AG04449 (cell line): ENCODE measurements around the gene ZNF772.

ENCODE experiments used
- CTCF ChIA-PET: fragments of 350-600 bp; formaldehyde crosslinking; extraction: SDS; loops from one replicate; lab custom pipeline; 2021; ENCODE audit warnings: antibody characterized with exemption; lab: Yijun Ruan, JAX
- POLR2A ChIA-PET: fragments of 400-600, 350-600 bp; formaldehyde crosslinking; extraction: SDS; loops from one replicate; lab custom pipeline; 2020; ENCODE audit warnings: antibody characterized with exemption, inconsistent platforms; lab: Yijun Ruan, JAX
- DNase-seq: peaks from one replicate; pipeline ENCODE4 v3.0.0-alpha.2; 2010; ENCODE audit warnings: low read depth, low spot score
- H3K4me3 ChIP-seq: 2 replicates; pipeline ENCODE4 v1.5.1; 2011; ENCODE audit warnings: low read depth, mild to moderate bottlenecking, control low read depth, low read length
- TF ChIP-seq, protein P1 (sequence below): IDR thresholded peaks from one replicate; pipeline ENCODE4 v1.5.1; 2011; ENCODE audit warnings: mild to moderate bottlenecking, moderate library complexity, low read length, control low read depth, inconsistent platforms; ENCODE audit not compliant: insufficient read depth; ENCODE audit errors: missing control alignments

The ZNF772 gene

DNA sequence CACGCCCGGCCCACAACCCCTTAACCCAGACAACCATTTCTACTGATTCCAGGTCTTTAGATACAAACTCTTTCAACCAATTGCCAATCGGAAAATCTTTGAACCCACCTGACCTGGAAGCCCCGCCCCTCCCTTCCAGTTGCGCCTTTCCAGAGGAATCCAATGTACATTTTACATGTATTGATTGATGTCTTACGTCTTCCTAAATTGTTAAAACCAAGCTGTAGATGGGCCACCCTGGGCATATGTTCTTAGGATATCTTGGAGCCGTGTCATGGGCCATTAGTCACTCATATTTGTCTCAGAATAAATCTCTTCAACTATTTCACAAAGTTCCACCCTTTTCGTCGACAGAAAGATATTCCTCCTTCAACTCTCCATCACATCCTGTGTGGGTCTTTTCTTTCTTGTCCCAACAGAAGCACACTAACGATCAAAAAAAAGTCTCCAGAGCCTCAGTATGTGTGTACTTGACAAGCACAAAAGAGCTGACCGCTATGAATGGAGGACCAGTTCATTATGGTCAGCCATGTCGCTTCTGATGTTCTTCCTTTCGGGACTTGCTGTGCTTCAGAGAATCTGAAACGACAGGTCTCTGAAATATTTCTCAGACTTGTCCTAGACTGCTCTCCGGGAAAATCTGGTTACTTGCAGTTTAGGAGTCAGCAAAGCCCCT, 42.8 kb downstream of the ZNF772 start:
- ChIA-PET POLR2A (interaction anchor here (0.6 kb wide), 1 partner anchor 69 kb away, joined by 3 read pairs; no protein-coding TSS in a partner anchor), CTCF (no interaction called here)
- TF ChIP-seq, protein P1, sequence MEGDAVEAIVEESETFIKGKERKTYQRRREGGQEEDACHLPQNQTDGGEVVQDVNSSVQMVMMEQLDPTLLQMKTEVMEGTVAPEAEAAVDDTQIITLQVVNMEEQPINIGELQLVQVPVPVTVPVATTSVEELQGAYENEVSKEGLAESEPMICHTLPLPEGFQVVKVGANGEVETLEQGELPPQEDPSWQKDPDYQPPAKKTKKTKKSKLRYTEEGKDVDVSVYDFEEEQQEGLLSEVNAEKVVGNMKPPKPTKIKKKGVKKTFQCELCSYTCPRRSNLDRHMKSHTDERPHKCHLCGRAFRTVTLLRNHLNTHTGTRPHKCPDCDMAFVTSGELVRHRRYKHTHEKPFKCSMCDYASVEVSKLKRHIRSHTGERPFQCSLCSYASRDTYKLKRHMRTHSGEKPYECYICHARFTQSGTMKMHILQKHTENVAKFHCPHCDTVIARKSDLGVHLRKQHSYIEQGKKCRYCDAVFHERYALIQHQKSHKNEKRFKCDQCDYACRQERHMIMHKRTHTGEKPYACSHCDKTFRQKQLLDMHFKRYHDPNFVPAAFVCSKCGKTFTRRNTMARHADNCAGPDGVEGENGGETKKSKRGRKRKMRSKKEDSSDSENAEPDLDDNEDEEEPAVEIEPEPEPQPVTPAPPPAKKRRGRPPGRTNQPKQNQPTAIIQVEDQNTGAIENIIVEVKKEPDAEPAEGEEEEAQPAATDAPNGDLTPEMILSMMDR: no peak
- no peak for DNase-seq
- peak overlapping the region; percentile 90 for H3K4me3 ChIP-seq

DNA sequence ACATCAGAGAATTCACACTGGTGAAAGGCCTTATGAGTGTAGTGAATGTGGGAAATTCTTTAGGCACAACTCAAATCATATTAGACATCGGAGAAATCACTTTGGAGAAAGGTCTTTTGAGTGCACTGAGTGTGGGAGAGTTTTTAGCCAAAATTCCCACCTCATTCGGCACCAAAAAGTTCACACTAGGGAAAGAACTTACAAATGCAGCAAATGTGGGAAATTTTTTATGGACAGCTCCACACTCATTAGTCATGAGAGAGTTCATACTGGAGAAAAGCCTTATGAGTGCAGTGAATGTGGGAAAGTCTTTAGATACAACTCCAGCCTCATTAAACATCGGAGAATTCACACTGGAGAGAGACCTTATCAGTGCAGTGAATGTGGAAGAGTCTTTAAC, 56.3 kb downstream of the ZNF772 start:
- POLR2A ChIA-PET: no interaction called here
- TF ChIP-seq, protein P1: no peak
- no peak for DNase-seq
- CTCF ChIA-PET: no interaction called here
- H3K4me3 ChIP-seq: no peak overlapping the region

GRCh38 chr19:57419439-57419838, 57.9 kb downstream of the ZNF772 start:
- POLR2A ChIA-PET: no interaction called here
- TF ChIP-seq, protein P1: no peak
- H3K4me3 ChIP-seq: no peak overlapping the region
- DNase-seq: no peak
- CTCF ChIA-PET: interaction anchor here (1.7 kb wide), 1 partner anchor 13 kb away, joined by 7 read pairs; no protein-coding TSS in a partner anchor
